ENCODE data around the gene TBC1D3K.
"Not testable (repeated sequence)": the region's sequence is repeated elsewhere in the genome, so short reads cannot be mapped to it uniquely, and the experiment has no call there.

The TBC1D3K gene

DNA sequence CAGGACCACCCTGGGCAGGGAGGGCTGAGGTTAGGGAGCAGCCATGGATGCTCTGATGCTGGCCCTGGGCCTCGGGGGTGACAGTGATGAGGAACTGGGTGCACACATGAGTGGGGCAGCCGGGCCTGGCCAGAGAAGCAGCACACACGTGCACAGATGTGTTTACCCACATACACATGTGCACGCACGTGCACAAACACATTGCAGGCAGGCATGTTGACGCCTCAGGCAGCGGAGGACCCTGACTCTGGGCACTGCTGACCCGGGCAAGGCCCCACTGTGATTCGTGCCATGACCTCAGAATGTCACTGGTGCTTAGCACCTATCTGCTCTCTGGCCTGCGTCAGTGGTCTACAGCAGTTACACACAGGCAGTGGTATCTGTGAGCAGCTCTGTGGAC, at the start of gene TBC1D3K:
Gene TBC1D3K, plus strand, starts transcription at position 301 of the 400 bp plus-strand sequence. CDS start 1,585 bp downstream, outside the sequence.
- not testable (repeated sequence) for H3K4me3 ChIP-seq, H3K27me3 ChIP-seq, H3K4me2 ChIP-seq, H4K20me1 ChIP-seq, H3K9me3 ChIP-seq, H3K36me3 ChIP-seq, H3K27ac ChIP-seq, H3K9ac ChIP-seq, H3K4me1 ChIP-seq

DNA sequence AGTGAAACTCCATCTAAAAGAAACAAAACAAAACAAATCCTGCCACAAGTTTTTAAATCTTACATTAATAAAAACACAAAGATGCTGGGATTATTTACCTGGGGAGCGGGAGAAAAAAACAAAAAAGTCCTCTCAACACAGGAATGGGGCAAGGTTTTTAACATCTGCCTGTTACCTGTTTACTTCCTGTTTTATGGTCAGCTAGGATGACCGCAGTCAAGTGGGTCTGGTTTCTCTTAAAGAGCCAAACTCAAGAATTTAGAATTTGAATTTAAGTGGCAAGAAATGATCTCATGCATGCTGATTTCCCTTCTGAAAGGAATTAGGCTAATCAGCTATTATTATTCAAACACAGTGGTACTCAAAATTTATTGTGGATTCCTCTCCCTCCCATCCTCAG, 39.7 kb upstream of the TBC1D3K start:
- peaks cover 25% of the 10 kb centered on the region for H3K9me3 ChIP-seq
- no peaks in the 10 kb centered on the region for H3K36me3 ChIP-seq
- H3K4me2 ChIP-seq, result no peak overlapping the region
- no peak overlapping the region for H3K9ac ChIP-seq
- H3K4me1 ChIP-seq, result no peaks in the 10 kb centered on the region
- H3K4me3 ChIP-seq, result no peak overlapping the region
- H3K27me3 ChIP-seq, result no peaks in the 10 kb centered on the region
- H4K20me1 ChIP-seq, result no peaks in the 10 kb centered on the region
- no peak overlapping the region for H3K27ac ChIP-seq
- no peak for TF ChIP-seq Cebpa-rat (IDR thresholded peaks at IDR 0.05)

DNA sequence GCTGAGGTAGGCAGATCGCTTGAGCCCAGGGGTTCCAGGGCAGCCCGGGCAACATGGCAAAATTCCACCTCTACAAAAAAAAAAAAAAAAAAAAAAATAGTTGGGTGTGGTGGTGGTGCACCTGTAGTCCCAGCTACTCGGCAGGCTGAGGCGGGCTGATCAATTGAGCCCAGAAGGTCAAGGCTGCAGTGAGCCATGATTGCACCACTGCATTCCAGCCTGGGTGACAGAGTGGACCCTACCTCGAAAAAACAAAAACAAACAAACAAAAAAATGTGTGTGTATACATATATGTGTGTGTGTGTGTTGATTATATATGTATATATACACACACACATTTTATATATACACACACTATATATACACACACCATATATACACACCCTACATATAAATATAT, 39.1 kb upstream of the TBC1D3K start:
- H4K20me1 ChIP-seq, result no peaks in the 10 kb centered on the region
- H3K36me3 ChIP-seq, result no peaks in the 10 kb centered on the region
- H3K27ac ChIP-seq, result no peak overlapping the region
- no peak for TF ChIP-seq Cebpa-rat (IDR thresholded peaks at IDR 0.05)
- no peak overlapping the region for H3K4me3 ChIP-seq
- H3K9me3 ChIP-seq, result peaks cover 25% of the 10 kb centered on the region
- no peak overlapping the region for H3K9ac ChIP-seq
- no peaks in the 10 kb centered on the region for H3K27me3 ChIP-seq
- H3K4me1 ChIP-seq, result no peaks in the 10 kb centered on the region
- no peak overlapping the region for H3K4me2 ChIP-seq

DNA sequence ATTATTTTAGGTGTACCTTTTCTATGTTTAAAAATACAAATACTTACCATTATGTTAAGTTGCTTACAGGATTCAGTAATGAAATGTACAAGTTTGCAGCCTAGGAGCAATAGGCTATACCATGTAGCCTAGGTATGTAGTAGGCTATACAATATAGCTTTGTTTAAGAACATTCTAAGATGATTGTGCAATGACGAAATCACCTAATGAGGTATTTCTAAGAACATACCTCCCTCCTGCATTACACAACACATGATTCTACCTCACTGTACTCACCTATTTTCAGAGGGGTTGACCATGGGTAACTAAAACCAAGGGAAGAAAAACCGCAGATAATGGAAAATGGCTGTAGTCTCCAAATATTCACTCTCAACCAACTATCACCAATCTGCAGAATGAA, 35.3 kb upstream of the TBC1D3K start:
- no peak for TF ChIP-seq Cebpa-rat (IDR thresholded peaks at IDR 0.05)
- no peak overlapping the region for H3K4me3 ChIP-seq
- no peak overlapping the region for H3K4me2 ChIP-seq

DNA sequence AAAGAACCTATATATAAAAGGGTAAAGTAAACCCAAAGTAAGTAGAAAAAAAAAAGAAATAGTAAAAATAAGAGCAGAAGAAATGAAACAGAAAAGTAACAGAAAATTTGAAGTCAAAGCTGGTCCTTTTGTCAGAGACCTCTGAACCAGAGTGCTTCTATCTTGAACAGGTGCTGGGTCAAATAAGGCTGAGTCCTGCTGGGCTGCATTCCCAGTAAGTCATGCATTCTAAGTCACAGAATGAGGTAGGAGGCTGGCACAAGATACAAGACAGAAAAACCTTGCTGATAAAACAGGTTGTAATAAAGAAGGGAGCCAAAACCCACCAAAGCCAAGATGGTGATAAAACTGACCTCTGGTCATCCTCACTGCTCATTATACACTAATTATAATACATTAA, 27.3 kb upstream of the TBC1D3K start:
- H3K36me3 ChIP-seq, H3K27me3 ChIP-seq, H3K4me2 ChIP-seq, H4K20me1 ChIP-seq, H3K27ac ChIP-seq, H3K4me3 ChIP-seq, H3K4me1 ChIP-seq, H3K9me3 ChIP-seq, H3K9ac ChIP-seq: not testable (repeated sequence)

More for the DNA sequence above, 35.3 kb upstream of the TBC1D3K start:
- Histone ChIP-seq H3K27me3 (no peaks in the 10 kb centered on the region), H3K9me3 (peaks cover 25% of the 10 kb centered on the region), H3K27ac (no peak overlapping the region), H3K36me3 (no peaks in the 10 kb centered on the region), H4K20me1 (no peaks in the 10 kb centered on the region), H3K4me1 (no peaks in the 10 kb centered on the region), H3K9ac (no peak overlapping the region)

Measured in BLaER1 (cell line).